GM18870 (cell line): ENCODE measurements around the gene UBE4B.

Experiments used
- ATAC-seq: cut with Tn5 transposase; IDR thresholded peaks from one replicate; pipeline ENCODE4 v1.9.1; 2021; ENCODE audit warnings: moderate library complexity; ENCODE audit not compliant: unreplicated experiment

UBE4B gene

DNA sequence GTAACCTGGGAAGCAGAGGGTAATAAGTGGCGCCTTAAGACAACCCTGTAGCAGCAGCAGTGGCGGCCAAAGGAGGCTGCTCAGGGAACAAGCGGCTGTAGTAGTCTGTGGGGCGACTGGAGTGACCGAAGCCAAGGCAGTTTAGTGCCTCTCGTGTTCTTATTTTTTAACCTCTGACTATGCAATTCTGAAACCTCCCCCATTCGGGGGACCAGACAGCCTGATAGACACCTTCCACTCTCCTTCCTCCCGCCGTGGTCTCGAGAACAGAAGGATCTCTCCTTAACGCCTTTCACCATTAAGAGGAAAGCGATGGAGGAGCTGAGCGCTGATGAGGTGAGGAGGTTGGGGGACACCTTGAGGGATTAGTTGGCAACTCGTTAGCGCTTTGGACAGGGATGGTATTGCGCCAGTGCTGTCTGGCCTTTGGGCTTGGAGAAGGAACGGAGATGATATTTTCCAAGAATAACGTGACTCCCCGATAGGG lies 644 bp downstream of the UBE4B start:
- ATAC-seq = peak; percentile 6

GRCh38 chr1:10042746-10043145 lies 10.0 kb downstream of the UBE4B start:
- ATAC-seq = no peak

DNA sequence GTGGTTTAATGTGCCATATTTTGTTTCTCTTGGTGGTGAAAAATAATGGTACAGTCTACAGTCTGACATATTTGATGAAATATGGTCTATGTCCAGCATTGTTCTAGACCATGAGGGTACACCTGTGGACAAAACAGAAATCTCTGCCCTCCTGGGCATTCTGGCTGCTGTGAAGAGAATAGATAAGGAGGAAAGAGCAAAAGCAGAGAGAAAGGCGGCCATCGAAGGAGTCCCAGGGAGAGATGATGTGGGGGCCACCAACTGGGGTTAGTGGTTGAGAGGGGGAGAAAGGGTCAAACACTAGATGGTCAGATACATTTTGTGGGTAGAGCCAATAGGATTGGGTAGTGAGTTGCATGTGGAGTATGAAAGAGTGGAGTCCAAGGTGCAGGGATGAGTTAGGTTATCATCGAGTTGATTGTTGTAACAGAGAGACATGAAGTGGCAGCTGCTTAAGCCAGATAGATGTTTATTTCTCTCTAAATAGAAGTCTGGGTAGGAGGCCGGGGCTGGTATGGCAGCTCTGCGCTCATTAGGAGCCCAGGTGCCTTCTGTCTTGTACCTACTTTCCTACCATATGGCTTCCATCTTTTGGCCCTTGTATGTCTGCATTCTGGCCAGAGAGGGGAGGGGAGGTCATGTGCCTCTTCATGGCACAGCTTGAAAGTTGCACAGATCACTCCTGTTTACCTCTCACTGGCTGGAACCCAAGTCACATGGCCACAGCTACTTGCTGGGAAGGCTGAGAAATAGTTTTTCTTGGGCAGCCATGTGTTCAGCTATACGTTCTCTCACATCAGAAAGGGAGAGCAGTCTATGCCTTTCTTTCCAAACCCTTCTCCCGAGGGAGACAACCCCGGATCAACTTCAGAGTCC lies 13.0 kb downstream of the UBE4B start:
- ATAC-seq = no peak

GRCh38 chr1:10046356-10047085 lies 13.8 kb downstream of the UBE4B start:
- no peak for ATAC-seq

- ATAC-seq = no peak
Observed at GRCh38 chr1:10048601-10049000, 15.8 kb downstream of the UBE4B start.

GRCh38 chr1:10050611-10051010 lies 17.9 kb downstream of the UBE4B start:
- no peak for ATAC-seq

- ATAC-seq = no peak
Observed at GRCh38 chr1:10051656-10052055, 18.9 kb downstream of the UBE4B start.

GRCh38 chr1:10052347-10052746 lies 19.6 kb downstream of the UBE4B start:
- no peak for ATAC-seq

- no peak for ATAC-seq
Observed at GRCh38 chr1:10054465-10054864, 21.7 kb downstream of the UBE4B start.

DNA sequence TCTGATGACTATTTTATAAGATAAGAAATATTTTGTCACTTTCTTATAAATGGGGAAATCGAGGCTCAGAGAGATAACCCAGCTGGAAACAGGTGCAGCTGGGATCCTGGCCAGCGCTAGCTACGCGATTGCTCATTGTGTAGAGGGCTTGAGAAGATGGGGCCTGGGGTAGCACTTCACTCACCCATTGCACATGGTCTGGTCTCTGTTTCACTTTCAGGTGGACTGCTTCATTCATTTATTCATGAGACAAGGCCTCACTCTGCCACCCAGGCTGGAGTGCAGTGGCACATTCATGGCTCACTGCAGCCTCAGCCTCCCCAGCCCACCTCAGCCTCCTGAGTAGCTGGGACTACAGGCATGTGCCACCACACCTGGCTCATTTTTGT lies 23.8 kb downstream of the UBE4B start:
- no peak for ATAC-seq

DNA sequence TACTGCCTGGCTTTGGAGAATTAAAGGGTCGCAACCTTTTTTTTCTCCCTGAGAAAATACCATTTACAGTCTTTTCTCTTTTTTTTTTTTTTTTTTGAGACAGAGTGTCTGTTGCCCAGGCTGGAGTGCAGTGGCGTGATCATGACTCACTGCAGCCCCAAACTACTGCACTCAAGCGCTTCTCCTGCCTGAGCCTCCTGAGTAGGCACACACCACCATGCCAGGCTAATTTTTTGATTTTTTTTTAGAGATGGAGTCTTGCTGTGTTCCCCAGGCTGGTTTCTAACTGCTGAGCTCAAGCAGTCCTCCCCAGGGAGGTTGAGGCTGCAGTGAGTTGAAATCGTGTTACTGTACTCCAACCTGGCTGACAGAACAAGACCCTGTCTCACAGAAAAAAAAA lies 24.6 kb downstream of the UBE4B start:
- ATAC-seq = no peak

DNA sequence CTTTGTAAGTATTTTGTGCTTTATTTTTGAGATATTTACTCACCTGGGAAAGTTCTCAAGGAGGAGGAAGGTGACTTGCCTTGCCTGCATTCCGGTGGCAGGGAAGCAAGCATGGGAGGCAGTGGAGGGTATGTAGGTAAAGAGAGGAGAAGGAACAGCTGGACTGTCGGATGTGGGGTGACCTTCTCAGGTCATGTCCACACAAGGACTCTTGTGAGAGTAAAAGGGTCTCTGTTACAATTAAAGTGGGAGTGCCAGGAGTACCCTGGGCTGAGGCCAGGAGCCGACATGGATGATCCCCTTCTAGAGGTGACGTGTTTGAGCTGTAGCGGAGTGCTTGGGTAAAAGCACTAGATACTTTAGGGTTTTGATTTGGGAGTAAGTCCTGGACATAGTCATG lies 25.0 kb downstream of the UBE4B start:
- no peak for ATAC-seq

DNA sequence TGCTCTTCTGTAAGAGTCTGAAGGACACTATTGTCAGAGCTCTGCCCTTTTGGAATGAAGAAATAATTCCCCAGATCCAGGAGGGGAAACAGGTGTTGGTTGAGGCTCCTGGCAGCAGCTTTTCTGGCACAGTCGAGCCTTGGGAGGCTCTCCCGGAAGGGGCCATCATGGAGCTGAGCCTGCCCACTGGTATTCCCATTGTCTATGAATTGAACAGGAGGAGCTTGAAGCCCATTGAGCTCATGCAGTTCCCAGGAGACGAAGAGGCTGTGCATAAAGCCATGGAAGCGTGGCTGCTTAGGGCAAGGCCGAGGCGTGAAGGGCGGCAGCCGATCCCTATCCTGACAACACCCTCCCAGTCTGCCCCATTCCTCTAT lies 26.6 kb downstream of the UBE4B start:
- ATAC-seq = no peak

DNA sequence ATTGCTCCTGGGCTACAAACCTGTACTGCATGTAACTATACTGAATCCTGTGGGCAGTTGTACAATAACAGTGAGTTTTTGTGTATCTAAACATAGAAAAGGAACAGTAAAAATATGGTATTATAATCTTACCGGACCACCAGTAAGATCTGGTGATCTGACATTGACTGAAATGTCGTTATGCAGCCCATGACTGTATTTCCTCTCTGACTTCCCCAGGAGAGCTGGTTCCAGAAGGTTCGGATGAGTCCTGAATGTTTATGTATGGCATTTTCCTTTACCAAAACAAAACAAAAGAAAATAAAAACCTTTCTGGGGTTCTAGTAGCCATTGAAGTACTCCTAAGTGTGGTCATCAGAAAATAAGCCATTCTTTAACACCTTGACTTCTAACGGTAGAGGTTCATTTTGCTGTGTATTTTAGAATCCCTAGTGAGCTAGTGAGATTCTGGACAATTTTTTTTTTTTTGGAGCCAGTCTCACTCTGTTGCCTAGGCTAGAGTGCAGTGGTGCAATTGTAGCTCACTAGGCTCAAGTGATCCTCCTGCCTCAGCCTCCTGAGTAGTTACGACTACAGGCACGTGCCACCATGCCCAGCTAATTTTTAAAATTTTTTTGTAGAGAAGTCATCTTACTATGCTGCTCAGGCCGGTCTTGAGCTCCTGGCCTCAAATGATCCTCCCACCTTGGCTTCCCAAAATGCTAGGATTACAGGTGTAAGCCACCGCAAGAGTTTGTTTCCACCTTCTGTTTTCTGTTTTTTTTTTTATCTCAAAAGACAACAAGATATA lies 27.7 kb downstream of the UBE4B start:
- no peak for ATAC-seq

- ATAC-seq = no peak
Observed at GRCh38 chr1:10061276-10061675, 28.5 kb downstream of the UBE4B start.

DNA sequence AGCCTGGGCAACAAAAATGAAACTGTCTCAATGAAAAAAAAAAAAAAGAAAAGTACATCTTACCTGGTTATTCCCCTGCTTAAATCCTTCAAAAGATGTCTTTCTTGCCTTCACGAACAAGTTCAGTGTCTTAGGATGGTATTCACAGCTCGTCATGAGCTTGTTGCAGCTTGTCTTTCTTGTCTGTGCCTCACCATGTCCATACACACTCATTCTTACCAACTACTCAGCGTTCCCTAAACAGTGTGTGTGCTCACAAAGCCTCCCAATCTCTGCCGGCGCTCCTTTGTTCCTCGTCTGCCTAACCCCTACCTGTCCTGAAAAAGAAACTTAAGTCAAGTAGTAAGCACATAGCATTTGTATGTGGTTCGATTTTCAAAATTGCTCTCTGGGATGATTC lies 31.1 kb downstream of the UBE4B start:
- no peak for ATAC-seq

GRCh38 chr1:10064416-10065343 lies 31.9 kb downstream of the UBE4B start:
- ATAC-seq = no peak

- no peak for ATAC-seq
Observed at GRCh38 chr1:10065344-10065685, 32.6 kb downstream of the UBE4B start.

DNA sequence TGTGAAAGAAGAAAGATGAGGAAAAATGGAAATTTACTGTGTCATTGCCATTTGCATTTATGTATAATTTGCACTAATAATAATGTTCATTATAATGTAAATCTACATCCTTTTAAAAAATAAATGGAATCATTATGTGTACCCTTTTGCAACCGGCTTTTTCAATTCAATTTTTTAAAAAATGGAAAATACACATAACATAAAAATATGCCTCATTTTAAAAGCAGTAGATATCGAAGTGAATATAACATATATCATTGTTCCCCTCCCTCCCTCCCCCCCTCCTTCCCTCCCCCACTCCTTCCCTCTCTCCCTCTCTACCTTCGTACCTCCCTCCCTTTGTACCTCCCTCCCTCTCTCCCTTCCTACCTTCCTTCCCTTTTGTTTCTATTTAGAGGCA lies 33.0 kb downstream of the UBE4B start:
- no peak for ATAC-seq

- no peak for ATAC-seq
Observed at GRCh38 chr1:10068605-10069294, 36.0 kb downstream of the UBE4B start.
